HEK293 (cell line): ENCODE data around the gene SERTAD1.

Source experiments
- BCL11B ChIP-seq: fragments of 450-650 bp; formaldehyde crosslinking; IDR thresholded peaks from 2 replicates; pipeline ENCODE4 v1.5.1; 2016; ENCODE audit warnings: low read depth, missing biosample characterization, missing genetic modification characterization
- GLIS1 ChIP-seq: fragments of 450-650 bp; formaldehyde crosslinking; IDR thresholded peaks from 2 replicates; pipeline ENCODE4 v1.5.1; 2016; ENCODE audit warnings: missing biosample characterization, missing genetic modification characterization
- SETDB1 ChIP-seq: IDR thresholded peaks from one replicate; pipeline ENCODE4 v1.6.1; 2017; ENCODE audit warnings: mild to moderate bottlenecking, low read length, moderate library complexity, mixed read lengths; ENCODE audit not compliant: insufficient read length
- TCF7L2 ChIP-seq: IDR thresholded peaks from 2 replicates; pipeline ENCODE4 v1.6.1; 2011; ENCODE audit warnings: low read depth, mild to moderate bottlenecking, inconsistent platforms, low read length, moderate library complexity, borderline replicate concordance
- ZBTB17 ChIP-seq: fragments of 450-650 bp; formaldehyde crosslinking; IDR thresholded peaks from 2 replicates; pipeline ENCODE4 v1.5.1; 2016; ENCODE audit warnings: missing biosample characterization, missing genetic modification characterization
- ZBTB21 ChIP-seq: fragments of 450-650 bp; formaldehyde crosslinking; IDR thresholded peaks from 2 replicates; pipeline ENCODE4 v1.5.1; 2017; ENCODE audit warnings: missing biosample characterization, missing genetic modification characterization
- ZNF10 ChIP-seq: fragments of 450-650 bp; formaldehyde crosslinking; IDR thresholded peaks from 2 replicates; pipeline ENCODE4 v1.5.1; 2017; ENCODE audit warnings: missing biosample characterization, missing genetic modification characterization
- ZNF214 ChIP-seq: fragments of 450-650 bp; formaldehyde crosslinking; IDR thresholded peaks from 2 replicates; pipeline ENCODE4 v1.5.1; 2017; ENCODE audit warnings: missing biosample characterization, mild to moderate bottlenecking, missing genetic modification characterization, borderline replicate concordance
- ZNF221 ChIP-seq: fragments of 450-650 bp; formaldehyde crosslinking; IDR thresholded peaks from 2 replicates; pipeline ENCODE4 v1.5.1; 2017; ENCODE audit warnings: missing biosample characterization, missing genetic modification characterization, borderline replicate concordance
- ZNF24 ChIP-seq: fragments of 450-650 bp; formaldehyde crosslinking; IDR thresholded peaks from 2 replicates; pipeline ENCODE4 v1.5.1; 2016; ENCODE audit warnings: missing biosample characterization, missing genetic modification characterization
- ZNF335 ChIP-seq: fragments of 450-650 bp; formaldehyde crosslinking; conservative IDR thresholded peaks from 2 replicates; pipeline ENCODE4 v1.5.1; 2016; ENCODE audit warnings: missing biosample characterization, missing genetic modification characterization
- ZNF501 ChIP-seq: fragments of 450-650 bp; formaldehyde crosslinking; IDR thresholded peaks from 2 replicates; pipeline ENCODE4 v1.5.1; 2016; ENCODE audit warnings: missing biosample characterization, missing genetic modification characterization
- ZNF571 ChIP-seq: fragments of 450-650 bp; formaldehyde crosslinking; IDR thresholded peaks from 2 replicates; pipeline ENCODE4 v1.5.0; 2017; ENCODE audit warnings: missing biosample characterization, missing genetic modification characterization
- ZNF629 ChIP-seq: fragments of 450-650 bp; formaldehyde crosslinking; IDR thresholded peaks from 2 replicates; pipeline ENCODE4 v1.5.1; 2017; ENCODE audit warnings: missing biosample characterization, missing genetic modification characterization
- ZNF768 ChIP-seq: fragments of 450-650 bp; formaldehyde crosslinking; IDR thresholded peaks from 2 replicates; pipeline ENCODE4 v1.5.1; 2018; ENCODE audit warnings: missing biosample characterization, mild to moderate bottlenecking, missing genetic modification characterization
- ZNF785 ChIP-seq: fragments of 450-650 bp; formaldehyde crosslinking; IDR thresholded peaks from 2 replicates; pipeline ENCODE4 v1.5.1; 2016; ENCODE audit warnings: missing biosample characterization, missing genetic modification characterization
- ZSCAN23 ChIP-seq: fragments of 450-650 bp; formaldehyde crosslinking; IDR thresholded peaks from 2 replicates; pipeline ENCODE4 v1.5.1; 2016; ENCODE audit warnings: missing biosample characterization, missing genetic modification characterization
- ZXDB ChIP-seq: fragments of 450-650 bp; formaldehyde crosslinking; IDR thresholded peaks from 2 replicates; pipeline ENCODE4 v1.5.1; 2016; ENCODE audit warnings: missing biosample characterization, missing genetic modification characterization
- TF ChIP-seq, protein P1 (sequence below): fragments of 450-650 bp; formaldehyde crosslinking; IDR thresholded peaks from 2 replicates; pipeline ENCODE4 v1.5.1; 2016; ENCODE audit warnings: missing biosample characterization, missing genetic modification characterization
- TF ChIP-seq, protein P2 (sequence below): fragments of 450-650 bp; formaldehyde crosslinking; conservative IDR thresholded peaks from 2 replicates; pipeline ENCODE4 v1.5.1; 2016; ENCODE audit warnings: low read depth, missing biosample characterization, missing genetic modification characterization
- TF ChIP-seq, protein P3 (sequence below): fragments of 450-650 bp; formaldehyde crosslinking; IDR thresholded peaks from 2 replicates; pipeline ENCODE4 v1.5.1; 2017; ENCODE audit warnings: missing biosample characterization, missing genetic modification characterization
- TF ChIP-seq, protein P4 (sequence below): fragments of 450-650 bp; formaldehyde crosslinking; IDR thresholded peaks from 2 replicates; pipeline ENCODE4 v1.5.1; 2016; ENCODE audit warnings: missing biosample characterization, missing genetic modification characterization, borderline replicate concordance
- TF ChIP-seq, protein P5 (sequence below): fragments of 450-650 bp; formaldehyde crosslinking; IDR thresholded peaks from 2 replicates; pipeline ENCODE4 v1.5.1; 2016; ENCODE audit warnings: missing biosample characterization, missing genetic modification characterization
- TF ChIP-seq, protein P6 (sequence below): fragments of 450-650 bp; formaldehyde crosslinking; IDR thresholded peaks from 2 replicates; pipeline ENCODE4 v1.5.1; 2017; ENCODE audit warnings: missing biosample characterization, mild to moderate bottlenecking, missing genetic modification characterization, moderate library complexity

The SERTAD1 gene

DNA sequence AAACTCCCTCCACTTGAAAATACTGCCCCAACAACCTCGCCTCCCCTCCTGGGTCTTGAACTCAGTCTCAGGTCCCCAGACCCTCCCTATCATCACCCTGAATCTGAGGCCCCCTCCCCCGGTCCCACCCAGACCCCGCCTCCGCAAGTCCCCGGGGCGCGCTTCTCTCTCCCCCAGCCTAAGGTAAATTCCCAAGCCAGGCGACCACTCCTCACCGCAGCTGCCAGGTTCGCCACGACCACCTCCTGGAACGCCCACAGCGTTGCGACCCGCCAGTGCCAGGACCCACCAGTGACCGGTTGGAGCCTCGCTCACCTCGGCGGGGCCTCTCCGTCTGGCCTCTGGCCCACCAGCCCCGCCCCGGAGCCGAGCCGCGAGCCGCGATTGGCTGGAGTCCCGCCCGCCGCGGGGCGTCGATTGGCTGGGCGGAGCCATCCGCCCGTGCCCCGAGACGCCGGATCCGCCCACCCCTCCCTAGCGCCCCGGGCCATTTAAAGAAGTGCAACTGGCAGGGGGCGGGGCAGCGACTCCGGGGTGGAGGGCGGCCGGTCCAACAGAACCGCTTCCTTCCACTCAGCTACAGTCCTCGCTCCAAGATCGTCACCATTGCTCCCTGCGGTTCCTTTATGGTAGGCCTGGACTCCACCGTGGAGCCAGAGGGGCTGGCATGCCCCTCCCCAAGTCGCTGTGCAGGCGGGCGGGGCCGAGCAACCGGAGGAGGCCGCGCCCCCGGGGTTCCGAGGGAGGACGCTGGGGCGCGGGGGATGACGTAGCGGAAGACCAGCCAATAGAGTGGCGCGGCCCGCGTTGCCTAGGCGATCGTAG is 18.4 kb upstream of the SERTAD1 start, which contains the start of gene SERTAD3 (continued):
- TF ChIP-seq, protein P1, sequence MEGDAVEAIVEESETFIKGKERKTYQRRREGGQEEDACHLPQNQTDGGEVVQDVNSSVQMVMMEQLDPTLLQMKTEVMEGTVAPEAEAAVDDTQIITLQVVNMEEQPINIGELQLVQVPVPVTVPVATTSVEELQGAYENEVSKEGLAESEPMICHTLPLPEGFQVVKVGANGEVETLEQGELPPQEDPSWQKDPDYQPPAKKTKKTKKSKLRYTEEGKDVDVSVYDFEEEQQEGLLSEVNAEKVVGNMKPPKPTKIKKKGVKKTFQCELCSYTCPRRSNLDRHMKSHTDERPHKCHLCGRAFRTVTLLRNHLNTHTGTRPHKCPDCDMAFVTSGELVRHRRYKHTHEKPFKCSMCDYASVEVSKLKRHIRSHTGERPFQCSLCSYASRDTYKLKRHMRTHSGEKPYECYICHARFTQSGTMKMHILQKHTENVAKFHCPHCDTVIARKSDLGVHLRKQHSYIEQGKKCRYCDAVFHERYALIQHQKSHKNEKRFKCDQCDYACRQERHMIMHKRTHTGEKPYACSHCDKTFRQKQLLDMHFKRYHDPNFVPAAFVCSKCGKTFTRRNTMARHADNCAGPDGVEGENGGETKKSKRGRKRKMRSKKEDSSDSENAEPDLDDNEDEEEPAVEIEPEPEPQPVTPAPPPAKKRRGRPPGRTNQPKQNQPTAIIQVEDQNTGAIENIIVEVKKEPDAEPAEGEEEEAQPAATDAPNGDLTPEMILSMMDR (tag by site-specific recombination), result no peak
- TF ChIP-seq GLIS1 (tag by site-specific recombination) (peak; percentile 91), ZNF768 (tag by site-specific recombination) (no peak), ZNF10 (tag by site-specific recombination) (no peak), SETDB1 (no peak), ZNF335 (tag by site-specific recombination) (peak; percentile 96), ZBTB21 (peak; percentile 99), BCL11B (tag by site-specific recombination) (peak; percentile 87), ZNF571 (tag by site-specific recombination) (no peak), ZNF214 (tag by site-specific recombination) (no peak), ZSCAN23 (peak; percentile 22; the same call in 1 of the 2 replicates), ZBTB17 (tag by site-specific recombination) (peak; percentile 79), ZNF501 (no peak; the same call in none of the 2 replicates), ZXDB (tag by site-specific recombination) (peak; percentile 97), ZNF785 (tag by site-specific recombination) (peak; percentile 19; the same call in 1 of the 2 replicates), ZNF221 (tag by site-specific recombination) (0 out of 2 replicates have a peak, but pooled peaks have one; percentile 70), ZNF629 (tag by site-specific recombination) (peak; percentile 100), TCF7L2 (no peak), ZNF24 (0 out of 2 replicates have a peak, but pooled peaks have one; percentile 43)
- TF ChIP-seq, protein P2, sequence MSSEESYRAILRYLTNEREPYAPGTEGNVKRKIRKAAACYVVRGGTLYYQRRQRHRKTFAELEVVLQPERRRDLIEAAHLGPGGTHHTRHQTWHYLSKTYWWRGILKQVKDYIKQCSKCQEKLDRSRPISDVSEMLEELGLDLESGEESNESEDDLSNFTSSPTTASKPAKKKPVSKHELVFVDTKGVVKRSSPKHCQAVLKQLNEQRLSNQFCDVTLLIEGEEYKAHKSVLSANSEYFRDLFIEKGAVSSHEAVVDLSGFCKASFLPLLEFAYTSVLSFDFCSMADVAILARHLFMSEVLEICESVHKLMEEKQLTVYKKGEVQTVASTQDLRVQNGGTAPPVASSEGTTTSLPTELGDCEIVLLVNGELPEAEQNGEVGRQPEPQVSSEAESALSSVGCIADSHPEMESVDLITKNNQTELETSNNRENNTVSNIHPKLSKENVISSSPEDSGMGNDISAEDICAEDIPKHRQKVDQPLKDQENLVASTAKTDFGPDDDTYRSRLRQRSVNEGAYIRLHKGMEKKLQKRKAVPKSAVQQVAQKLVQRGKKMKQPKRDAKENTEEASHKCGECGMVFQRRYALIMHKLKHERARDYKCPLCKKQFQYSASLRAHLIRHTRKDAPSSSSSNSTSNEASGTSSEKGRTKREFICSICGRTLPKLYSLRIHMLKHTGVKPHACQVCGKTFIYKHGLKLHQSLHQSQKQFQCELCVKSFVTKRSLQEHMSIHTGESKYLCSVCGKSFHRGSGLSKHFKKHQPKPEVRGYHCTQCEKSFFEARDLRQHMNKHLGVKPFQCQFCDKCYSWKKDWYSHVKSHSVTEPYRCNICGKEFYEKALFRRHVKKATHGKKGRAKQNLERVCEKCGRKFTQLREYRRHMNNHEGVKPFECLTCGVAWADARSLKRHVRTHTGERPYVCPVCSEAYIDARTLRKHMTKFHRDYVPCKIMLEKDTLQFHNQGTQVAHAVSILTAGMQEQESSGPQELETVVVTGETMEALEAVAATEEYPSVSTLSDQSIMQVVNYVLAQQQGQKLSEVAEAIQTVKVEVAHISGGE (tag by site-specific recombination), result peak; percentile 4; the same call in 1 of the 2 replicates
- TF ChIP-seq, protein P3, sequence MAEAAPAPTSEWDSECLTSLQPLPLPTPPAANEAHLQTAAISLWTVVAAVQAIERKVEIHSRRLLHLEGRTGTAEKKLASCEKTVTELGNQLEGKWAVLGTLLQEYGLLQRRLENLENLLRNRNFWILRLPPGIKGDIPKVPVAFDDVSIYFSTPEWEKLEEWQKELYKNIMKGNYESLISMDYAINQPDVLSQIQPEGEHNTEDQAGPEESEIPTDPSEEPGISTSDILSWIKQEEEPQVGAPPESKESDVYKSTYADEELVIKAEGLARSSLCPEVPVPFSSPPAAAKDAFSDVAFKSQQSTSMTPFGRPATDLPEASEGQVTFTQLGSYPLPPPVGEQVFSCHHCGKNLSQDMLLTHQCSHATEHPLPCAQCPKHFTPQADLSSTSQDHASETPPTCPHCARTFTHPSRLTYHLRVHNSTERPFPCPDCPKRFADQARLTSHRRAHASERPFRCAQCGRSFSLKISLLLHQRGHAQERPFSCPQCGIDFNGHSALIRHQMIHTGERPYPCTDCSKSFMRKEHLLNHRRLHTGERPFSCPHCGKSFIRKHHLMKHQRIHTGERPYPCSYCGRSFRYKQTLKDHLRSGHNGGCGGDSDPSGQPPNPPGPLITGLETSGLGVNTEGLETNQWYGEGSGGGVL, result peak; percentile 77
- TF ChIP-seq, protein P4, sequence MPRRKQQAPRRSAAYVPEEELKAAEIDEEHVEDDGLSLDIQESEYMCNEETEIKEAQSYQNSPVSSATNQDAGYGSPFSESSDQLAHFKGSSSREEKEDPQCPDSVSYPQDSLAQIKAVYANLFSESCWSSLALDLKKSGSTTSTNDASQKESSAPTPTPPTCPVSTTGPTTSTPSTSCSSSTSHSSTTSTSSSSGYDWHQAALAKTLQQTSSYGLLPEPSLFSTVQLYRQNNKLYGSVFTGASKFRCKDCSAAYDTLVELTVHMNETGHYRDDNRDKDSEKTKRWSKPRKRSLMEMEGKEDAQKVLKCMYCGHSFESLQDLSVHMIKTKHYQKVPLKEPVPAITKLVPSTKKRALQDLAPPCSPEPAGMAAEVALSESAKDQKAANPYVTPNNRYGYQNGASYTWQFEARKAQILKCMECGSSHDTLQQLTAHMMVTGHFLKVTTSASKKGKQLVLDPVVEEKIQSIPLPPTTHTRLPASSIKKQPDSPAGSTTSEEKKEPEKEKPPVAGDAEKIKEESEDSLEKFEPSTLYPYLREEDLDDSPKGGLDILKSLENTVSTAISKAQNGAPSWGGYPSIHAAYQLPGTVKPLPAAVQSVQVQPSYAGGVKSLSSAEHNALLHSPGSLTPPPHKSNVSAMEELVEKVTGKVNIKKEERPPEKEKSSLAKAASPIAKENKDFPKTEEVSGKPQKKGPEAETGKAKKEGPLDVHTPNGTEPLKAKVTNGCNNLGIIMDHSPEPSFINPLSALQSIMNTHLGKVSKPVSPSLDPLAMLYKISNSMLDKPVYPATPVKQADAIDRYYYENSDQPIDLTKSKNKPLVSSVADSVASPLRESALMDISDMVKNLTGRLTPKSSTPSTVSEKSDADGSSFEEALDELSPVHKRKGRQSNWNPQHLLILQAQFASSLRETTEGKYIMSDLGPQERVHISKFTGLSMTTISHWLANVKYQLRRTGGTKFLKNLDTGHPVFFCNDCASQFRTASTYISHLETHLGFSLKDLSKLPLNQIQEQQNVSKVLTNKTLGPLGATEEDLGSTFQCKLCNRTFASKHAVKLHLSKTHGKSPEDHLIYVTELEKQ, result peak; percentile 67
- TF ChIP-seq, protein P5, sequence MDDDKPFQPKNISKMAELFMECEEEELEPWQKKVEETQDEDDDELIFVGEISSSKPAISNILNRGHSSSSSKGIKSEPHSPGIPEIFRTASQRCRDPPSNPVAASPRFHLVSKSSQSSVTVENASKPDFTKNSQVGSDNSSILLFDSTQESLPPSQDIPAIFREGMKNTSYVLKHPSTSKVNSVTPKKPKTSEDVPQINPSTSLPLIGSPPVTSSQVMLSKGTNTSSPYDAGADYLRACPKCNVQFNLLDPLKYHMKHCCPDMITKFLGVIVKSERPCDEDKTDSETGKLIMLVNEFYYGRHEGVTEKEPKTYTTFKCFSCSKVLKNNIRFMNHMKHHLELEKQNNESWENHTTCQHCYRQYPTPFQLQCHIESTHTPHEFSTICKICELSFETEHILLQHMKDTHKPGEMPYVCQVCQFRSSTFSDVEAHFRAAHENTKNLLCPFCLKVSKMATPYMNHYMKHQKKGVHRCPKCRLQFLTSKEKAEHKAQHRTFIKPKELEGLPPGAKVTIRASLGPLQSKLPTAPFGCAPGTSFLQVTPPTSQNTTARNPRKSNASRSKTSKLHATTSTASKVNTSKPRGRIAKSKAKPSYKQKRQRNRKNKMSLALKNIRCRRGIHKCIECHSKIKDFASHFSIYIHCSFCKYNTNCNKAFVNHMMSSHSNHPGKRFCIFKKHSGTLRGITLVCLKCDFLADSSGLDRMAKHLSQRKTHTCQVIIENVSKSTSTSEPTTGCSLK (tag by site-specific recombination), result no peak
- TF ChIP-seq, protein P6, sequence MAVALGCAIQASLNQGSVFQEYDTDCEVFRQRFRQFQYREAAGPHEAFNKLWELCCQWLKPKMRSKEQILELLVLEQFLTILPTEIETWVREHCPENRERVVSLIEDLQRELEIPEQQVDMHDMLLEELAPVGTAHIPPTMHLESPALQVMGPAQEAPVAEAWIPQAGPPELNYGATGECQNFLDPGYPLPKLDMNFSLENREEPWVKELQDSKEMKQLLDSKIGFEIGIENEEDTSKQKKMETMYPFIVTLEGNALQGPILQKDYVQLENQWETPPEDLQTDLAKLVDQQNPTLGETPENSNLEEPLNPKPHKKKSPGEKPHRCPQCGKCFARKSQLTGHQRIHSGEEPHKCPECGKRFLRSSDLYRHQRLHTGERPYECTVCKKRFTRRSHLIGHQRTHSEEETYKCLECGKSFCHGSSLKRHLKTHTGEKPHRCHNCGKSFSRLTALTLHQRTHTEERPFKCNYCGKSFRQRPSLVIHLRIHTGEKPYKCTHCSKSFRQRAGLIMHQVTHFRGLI (tag by site-specific recombination), result no peak; the same call in 1 of the 2 replicates
